Measurements from ENCODE around the gene CKAP2.
"Not testable (repeated sequence)": the region's sequence is repeated elsewhere in the genome, so short reads cannot be mapped to it uniquely, and the experiment has no call there.

CKAP2 gene, protein sequence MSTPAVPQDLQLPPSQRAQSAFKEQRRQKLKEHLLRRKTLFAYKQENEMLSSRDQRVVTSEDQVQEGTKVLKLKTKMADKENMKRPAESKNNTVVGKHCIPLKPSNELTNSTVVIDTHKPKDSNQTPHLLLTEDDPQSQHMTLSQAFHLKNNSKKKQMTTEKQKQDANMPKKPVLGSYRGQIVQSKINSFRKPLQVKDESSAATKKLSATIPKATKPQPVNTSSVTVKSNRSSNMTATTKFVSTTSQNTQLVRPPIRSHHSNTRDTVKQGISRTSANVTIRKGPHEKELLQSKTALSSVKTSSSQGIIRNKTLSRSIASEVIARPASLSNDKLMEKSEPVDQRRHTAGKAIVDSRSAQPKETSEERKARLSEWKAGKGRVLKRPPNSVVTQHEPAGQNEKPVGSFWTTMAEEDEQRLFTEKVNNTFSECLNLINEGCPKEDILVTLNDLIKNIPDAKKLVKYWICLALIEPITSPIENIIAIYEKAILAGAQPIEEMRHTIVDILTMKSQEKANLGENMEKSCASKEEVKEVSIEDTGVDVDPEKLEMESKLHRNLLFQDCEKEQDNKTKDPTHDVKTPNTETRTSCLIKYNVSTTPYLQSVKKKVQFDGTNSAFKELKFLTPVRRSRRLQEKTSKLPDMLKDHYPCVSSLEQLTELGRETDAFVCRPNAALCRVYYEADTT

GRCh38 chr13:52454820-52455676 is at the start of gene CKAP2:
TSS of gene CKAP2 (plus strand) at chr13:52455478. CDS start at chr13:52455557, 79 bp downstream.
- no peak for TF ChIP-seq CTCF (IDR thresholded peaks at IDR 0.05; ENCODE audit: insufficient read depth, low read length, poor library complexity, severe bottlenecking)
- no peak for TF ChIP-seq EZH2phosphoT487 (conservative IDR thresholded peaks at IDR 0.05; ENCODE audit: low read length)
- peak within 1 kb of the TSS; percentile 97 for H3K27ac ChIP-seq (ENCODE audit: low read depth, low read length)
- H3K9me3 ChIP-seq (ENCODE audit: insufficient read depth, low read length): no peaks in the 10 kb centered on the region
- H3K4me2 ChIP-seq (ENCODE audit: low read depth, low read length, poor library complexity, severe bottlenecking): peak within 1 kb of the TSS; percentile 84
- H3K27me3 ChIP-seq (ENCODE audit: low read length): no peaks in the 10 kb centered on the region
- H2AFZ ChIP-seq (ENCODE audit: low read depth, low read length, severe bottlenecking): peak within 1 kb of the TSS; percentile 86
- no peaks in the 10 kb centered on the region for H3K9me2 ChIP-seq (replicated peaks; ENCODE audit: insufficient read depth, low read length)
- H4K20me1 ChIP-seq (ENCODE audit: low read depth, low read length): peaks cover 13% of the 10 kb centered on the region; the same call in 1 of the 2 replicates
- H3K4me3 ChIP-seq (ENCODE audit: insufficient read depth, low read length, poor library complexity, severe bottlenecking): peak within 1 kb of the TSS; percentile 79
- H3K9ac ChIP-seq (ENCODE audit: low read length): peak within 1 kb of the TSS; percentile 78
- H3K79me2 ChIP-seq (ENCODE audit: insufficient read depth, low read length): peaks cover 42% of the 10 kb centered on the region
- peaks cover 15% of the 10 kb centered on the region for H3F3A ChIP-seq (ENCODE audit: insufficient read depth)
- peaks cover 25% of the 10 kb centered on the region for H3K36me3 ChIP-seq (ENCODE audit: low read length)

DNA sequence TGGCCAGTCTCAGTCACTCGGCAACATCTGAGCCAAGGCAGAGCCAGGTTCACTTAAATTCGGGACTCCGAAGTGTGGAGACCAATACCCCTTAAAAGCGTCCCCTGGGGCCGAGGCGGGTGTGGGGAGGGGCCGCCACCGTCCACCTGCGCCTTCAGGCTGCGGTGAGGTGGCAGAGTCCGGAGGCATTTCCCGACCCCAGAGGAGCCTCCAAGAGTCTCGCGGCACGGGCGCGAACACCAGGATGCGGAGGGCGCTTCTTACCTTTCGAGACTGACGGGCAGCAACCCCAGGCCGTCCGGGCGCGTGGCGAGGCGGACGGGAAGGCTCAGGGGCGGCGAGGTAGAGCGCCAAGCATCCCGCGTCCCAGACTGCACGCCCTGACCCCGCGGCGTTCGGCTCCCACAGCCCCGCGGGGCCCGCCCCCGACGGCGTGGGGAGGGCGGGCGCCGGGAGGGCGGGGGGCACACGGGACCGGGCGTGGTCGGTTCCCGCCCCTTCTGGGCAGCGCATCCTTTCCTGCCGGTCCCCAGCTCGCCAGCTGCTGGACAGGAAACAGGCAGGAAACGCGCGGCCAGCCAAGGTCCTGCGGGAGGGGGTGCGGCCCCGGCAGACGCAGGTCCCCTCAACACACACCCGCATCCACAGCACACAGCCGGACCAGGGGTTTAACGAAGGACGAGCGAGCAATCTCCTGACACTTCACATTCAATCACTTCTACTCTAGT is 49.3 kb upstream of the CKAP2 start, which contains the start of gene THSD1:
Gene THSD1, minus strand, starts transcription at position 406 of the 728 bp plus-strand sequence. CDS start 3,572 bp downstream, outside the sequence.
- Histone ChIP-seq H3K9ac (ENCODE audit: low read length) (no peak within 1 kb of the TSS), H3K27ac (ENCODE audit: low read depth, low read length) (no peak within 1 kb of the TSS), H3F3A (ENCODE audit: insufficient read depth) (0 out of 2 replicates have a peak, but pooled peaks cover 2% of the 10 kb centered on the region), H3K9me2 (replicated peaks; ENCODE audit: insufficient read depth, low read length) (no peaks in the 10 kb centered on the region), H3K79me2 (ENCODE audit: insufficient read depth, low read length) (no peaks in the 10 kb centered on the region), H2AFZ (ENCODE audit: low read depth, low read length, severe bottlenecking) (no peak within 1 kb of the TSS), H3K27me3 (ENCODE audit: low read length) (no peaks in the 10 kb centered on the region), H3K36me3 (ENCODE audit: low read length) (no peaks in the 10 kb centered on the region), H4K20me1 (ENCODE audit: low read depth, low read length) (no peaks in the 10 kb centered on the region), H3K4me2 (ENCODE audit: low read depth, low read length, poor library complexity, severe bottlenecking) (peak within 1 kb of the TSS; percentile 8), H3K9me3 (ENCODE audit: insufficient read depth, low read length) (no peaks in the 10 kb centered on the region), H3K4me3 (ENCODE audit: insufficient read depth, low read length, poor library complexity, severe bottlenecking) (no peak within 1 kb of the TSS)
- TF ChIP-seq CTCF (IDR thresholded peaks at IDR 0.05; ENCODE audit: insufficient read depth, low read length, poor library complexity, severe bottlenecking) (no peak), EZH2phosphoT487 (conservative IDR thresholded peaks at IDR 0.05; ENCODE audit: low read length) (no peak)

DNA sequence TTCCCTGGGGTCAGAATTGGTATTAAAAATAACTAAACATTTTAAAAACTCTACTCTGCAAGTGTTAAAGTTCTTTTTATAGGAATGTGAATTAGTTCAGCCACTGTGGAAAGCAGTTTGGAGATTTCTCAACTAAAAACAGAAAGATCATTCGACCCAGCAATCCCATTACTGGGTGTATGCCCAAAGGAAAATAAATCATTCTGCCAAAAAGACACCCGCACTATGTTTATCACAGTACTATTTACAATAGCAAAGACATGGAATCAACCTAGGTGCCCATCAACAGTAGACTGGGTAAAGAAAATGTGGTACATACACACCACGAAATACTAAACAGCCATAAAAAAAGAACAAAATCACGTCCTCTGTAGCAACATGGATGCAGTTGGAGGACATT is 48.6 kb upstream of the CKAP2 start:
- Histone ChIP-seq H3K9ac (ENCODE audit: low read length) (no peak overlapping the region), H3K9me3 (ENCODE audit: insufficient read depth, low read length) (no peaks in the 10 kb centered on the region), H3K4me2 (ENCODE audit: low read depth, low read length, poor library complexity, severe bottlenecking) (no peak overlapping the region), H3K27me3 (ENCODE audit: low read length) (no peaks in the 10 kb centered on the region), H4K20me1 (ENCODE audit: low read depth, low read length) (no peaks in the 10 kb centered on the region), H3K36me3 (ENCODE audit: low read length) (no peaks in the 10 kb centered on the region), H3F3A (ENCODE audit: insufficient read depth) (0 out of 2 replicates have a peak, but pooled peaks cover 2% of the 10 kb centered on the region), H2AFZ (ENCODE audit: low read depth, low read length, severe bottlenecking) (no peak overlapping the region), H3K4me3 (ENCODE audit: insufficient read depth, low read length, poor library complexity, severe bottlenecking) (no peak overlapping the region), H3K9me2 (replicated peaks; ENCODE audit: insufficient read depth, low read length) (no peaks in the 10 kb centered on the region), H3K27ac (ENCODE audit: low read depth, low read length) (no peak overlapping the region), H3K79me2 (ENCODE audit: insufficient read depth, low read length) (no peaks in the 10 kb centered on the region)
- no peak for TF ChIP-seq EZH2phosphoT487 (conservative IDR thresholded peaks at IDR 0.05; ENCODE audit: low read length)
- no peak for TF ChIP-seq CTCF (IDR thresholded peaks at IDR 0.05; ENCODE audit: insufficient read depth, low read length, poor library complexity, severe bottlenecking)

GRCh38 chr13:52407436-52407835 is 47.8 kb upstream of the CKAP2 start:
- H3K4me3 ChIP-seq (ENCODE audit: insufficient read depth, low read length, poor library complexity, severe bottlenecking); H3K9me3 ChIP-seq (ENCODE audit: insufficient read depth, low read length); H3K9me2 ChIP-seq (replicated peaks; ENCODE audit: insufficient read depth, low read length); H3F3A ChIP-seq (ENCODE audit: insufficient read depth); H3K79me2 ChIP-seq (ENCODE audit: insufficient read depth, low read length); H3K36me3 ChIP-seq (ENCODE audit: low read length); H3K27ac ChIP-seq (ENCODE audit: low read depth, low read length); H3K27me3 ChIP-seq (ENCODE audit: low read length); H3K9ac ChIP-seq (ENCODE audit: low read length); H2AFZ ChIP-seq (ENCODE audit: low read depth, low read length, severe bottlenecking); H3K4me2 ChIP-seq (ENCODE audit: low read depth, low read length, poor library complexity, severe bottlenecking); H4K20me1 ChIP-seq (ENCODE audit: low read depth, low read length): not testable (repeated sequence)
